ENCODE measurements around the gene PCSK1. TPM values are rescaled to one million over a fixed set of nuclear protein-coding genes. Genes with fewer than 3 reads are reported as not detected.

PCSK1 gene
- total and polyA plus RNA-seq, 9 donors = 0.08 to 2.3 (median 0.35) TPM

- no peaks in the 10 kb centered on the region for H3K4me1 ChIP-seq (ENCODE audit: insufficient read depth)
- intact Hi-C loops (cut with DNase I) = no loop called here
- no peak overlapping the region for H3K27ac ChIP-seq
- WGBS, 3 donors = 75 to 80% (median 78%) methylated on average over 7 of the region's 7 CpGs
- H3K4me3 ChIP-seq = no peak overlapping the region
- TF ChIP-seq, protein P1, sequence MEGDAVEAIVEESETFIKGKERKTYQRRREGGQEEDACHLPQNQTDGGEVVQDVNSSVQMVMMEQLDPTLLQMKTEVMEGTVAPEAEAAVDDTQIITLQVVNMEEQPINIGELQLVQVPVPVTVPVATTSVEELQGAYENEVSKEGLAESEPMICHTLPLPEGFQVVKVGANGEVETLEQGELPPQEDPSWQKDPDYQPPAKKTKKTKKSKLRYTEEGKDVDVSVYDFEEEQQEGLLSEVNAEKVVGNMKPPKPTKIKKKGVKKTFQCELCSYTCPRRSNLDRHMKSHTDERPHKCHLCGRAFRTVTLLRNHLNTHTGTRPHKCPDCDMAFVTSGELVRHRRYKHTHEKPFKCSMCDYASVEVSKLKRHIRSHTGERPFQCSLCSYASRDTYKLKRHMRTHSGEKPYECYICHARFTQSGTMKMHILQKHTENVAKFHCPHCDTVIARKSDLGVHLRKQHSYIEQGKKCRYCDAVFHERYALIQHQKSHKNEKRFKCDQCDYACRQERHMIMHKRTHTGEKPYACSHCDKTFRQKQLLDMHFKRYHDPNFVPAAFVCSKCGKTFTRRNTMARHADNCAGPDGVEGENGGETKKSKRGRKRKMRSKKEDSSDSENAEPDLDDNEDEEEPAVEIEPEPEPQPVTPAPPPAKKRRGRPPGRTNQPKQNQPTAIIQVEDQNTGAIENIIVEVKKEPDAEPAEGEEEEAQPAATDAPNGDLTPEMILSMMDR (IDR thresholded peaks at IDR 0.05) = no peak
- TF ChIP-seq POLR2A (IDR thresholded peaks at IDR 0.05) = no peak
- TF ChIP-seq EP300 (IDR thresholded peaks at IDR 0.05) = no peak
- H3K36me3 ChIP-seq = no peaks in the 10 kb centered on the region
- no peaks in the 10 kb centered on the region for H3K9me3 ChIP-seq
- no peak for DNase-seq
- no peaks in the 10 kb centered on the region for H3K27me3 ChIP-seq
These were observed 23.0 kb downstream of the PCSK1 start for GRCh38 chr5:96410013-96410412.

GRCh38 chr5:96408841-96409538, 24.1 kb downstream of the PCSK1 start:
- intact Hi-C loops (cut with DNase I) = no loop called here
- H3K36me3 ChIP-seq = no peaks in the 10 kb centered on the region
- H3K27me3 ChIP-seq = no peaks in the 10 kb centered on the region
- H3K27ac ChIP-seq = no peak overlapping the region
- H3K9me3 ChIP-seq = no peaks in the 10 kb centered on the region
- WGBS, 3 donors = 76 to 86% (median 83%) methylated on average over 13 of the region's 13 CpGs
- DNase-seq = no peak
- H3K4me1 ChIP-seq (ENCODE audit: insufficient read depth) = no peaks in the 10 kb centered on the region
- no peak overlapping the region for H3K4me3 ChIP-seq
- TF ChIP-seq POLR2A (IDR thresholded peaks at IDR 0.05) = no peak
- TF ChIP-seq, protein P1 (IDR thresholded peaks at IDR 0.05) = no peak
- TF ChIP-seq EP300 (IDR thresholded peaks at IDR 0.05) = no peak

- Histone ChIP-seq H3K36me3 (no peaks in the 10 kb centered on the region), H3K4me1 (ENCODE audit: insufficient read depth) (no peaks in the 10 kb centered on the region), H3K27me3 (no peaks in the 10 kb centered on the region), H3K9me3 (no peaks in the 10 kb centered on the region), H3K27ac (no peak overlapping the region), H3K4me3 (no peak overlapping the region)
- intact Hi-C loops (cut with DNase I) = no loop called here
- no peak for TF ChIP-seq EP300 (IDR thresholded peaks at IDR 0.05)
- TF ChIP-seq POLR2A (IDR thresholded peaks at IDR 0.05) = no peak
- 28 to 46% (median 29%) methylated on average over 13 of the region's 13 CpGs for WGBS, 3 donors
- DNase-seq = peak in 3 of 5 donors; percentile 10 to 41 (median 21)
These were observed 24.8 kb downstream of the PCSK1 start for GRCh38 chr5:96408210-96408777.

- H3K27me3 ChIP-seq = no peaks in the 10 kb centered on the region
- intact Hi-C loops (cut with DNase I) = no loop called here
- no peaks in the 10 kb centered on the region for H3K9me3 ChIP-seq
- TF ChIP-seq EP300 (IDR thresholded peaks at IDR 0.05) (no peak), POLR2A (IDR thresholded peaks at IDR 0.05) (no peak)
- TF ChIP-seq, protein P1 (IDR thresholded peaks at IDR 0.05) = no peak
- H3K27ac ChIP-seq = no peak overlapping the region
- no peak overlapping the region for H3K4me3 ChIP-seq
- no peaks in the 10 kb centered on the region for H3K4me1 ChIP-seq (ENCODE audit: insufficient read depth)
- DNase-seq = no peak
- H3K36me3 ChIP-seq = no peaks in the 10 kb centered on the region
These were observed 25.6 kb downstream of the PCSK1 start for GRCh38 chr5:96407436-96407835.

- intact Hi-C loops (cut with DNase I) = no loop called here
- TF ChIP-seq, protein P1 (IDR thresholded peaks at IDR 0.05) = no peak
- TF ChIP-seq EP300 (IDR thresholded peaks at IDR 0.05) (no peak), POLR2A (IDR thresholded peaks at IDR 0.05) (no peak)
- Histone ChIP-seq H3K4me1 (ENCODE audit: insufficient read depth) (no peaks in the 10 kb centered on the region), H3K4me3 (no peak overlapping the region), H3K36me3 (no peaks in the 10 kb centered on the region), H3K9me3 (no peaks in the 10 kb centered on the region), H3K27ac (no peak overlapping the region), H3K27me3 (no peaks in the 10 kb centered on the region)
- DNase-seq = no peak
- 86 to 89% (median 87%) methylated on average over 3 of the region's 3 CpGs for WGBS, 3 donors
These were observed 28.7 kb downstream of the PCSK1 start for GRCh38 chr5:96404191-96404867.

Data from ovary (tissue), 9 donors.